GM19023 (cell line): ENCODE data around the gene BHLHE40.

ENCODE experiments used
- ATAC-seq: cut with Tn5 transposase; IDR thresholded peaks from one replicate; pipeline ENCODE4 v1.9.1; 2021; ENCODE audit warnings: mild to moderate bottlenecking, moderate library complexity; ENCODE audit not compliant: unreplicated experiment

BHLHE40 gene

GRCh38 chr3:4982773-4983738 lies 3.8 kb downstream of the BHLHE40 start:
- no peak for ATAC-seq

- ATAC-seq, result peak; percentile 43
Observed at GRCh38 chr3:4983739-4984510, 4.7 kb downstream of the BHLHE40 start.

DNA sequence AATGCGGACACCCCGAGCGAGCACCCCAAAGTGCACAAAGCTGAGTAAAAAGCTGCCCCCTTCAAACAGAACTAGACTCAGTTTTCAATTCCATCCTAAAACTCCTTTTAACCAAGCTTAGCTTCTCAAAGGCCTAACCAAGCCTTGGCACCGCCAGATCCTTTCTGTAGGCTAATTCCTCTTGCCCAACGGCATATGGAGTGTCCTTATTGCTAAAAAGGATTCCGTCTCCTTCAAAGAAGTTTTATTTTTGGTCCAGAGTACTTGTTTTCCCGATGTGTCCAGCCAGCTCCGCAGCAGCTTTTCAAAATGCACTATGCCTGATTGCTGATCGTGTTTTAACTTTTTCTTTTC lies 5.3 kb downstream of the BHLHE40 start:
- no peak for ATAC-seq

DNA sequence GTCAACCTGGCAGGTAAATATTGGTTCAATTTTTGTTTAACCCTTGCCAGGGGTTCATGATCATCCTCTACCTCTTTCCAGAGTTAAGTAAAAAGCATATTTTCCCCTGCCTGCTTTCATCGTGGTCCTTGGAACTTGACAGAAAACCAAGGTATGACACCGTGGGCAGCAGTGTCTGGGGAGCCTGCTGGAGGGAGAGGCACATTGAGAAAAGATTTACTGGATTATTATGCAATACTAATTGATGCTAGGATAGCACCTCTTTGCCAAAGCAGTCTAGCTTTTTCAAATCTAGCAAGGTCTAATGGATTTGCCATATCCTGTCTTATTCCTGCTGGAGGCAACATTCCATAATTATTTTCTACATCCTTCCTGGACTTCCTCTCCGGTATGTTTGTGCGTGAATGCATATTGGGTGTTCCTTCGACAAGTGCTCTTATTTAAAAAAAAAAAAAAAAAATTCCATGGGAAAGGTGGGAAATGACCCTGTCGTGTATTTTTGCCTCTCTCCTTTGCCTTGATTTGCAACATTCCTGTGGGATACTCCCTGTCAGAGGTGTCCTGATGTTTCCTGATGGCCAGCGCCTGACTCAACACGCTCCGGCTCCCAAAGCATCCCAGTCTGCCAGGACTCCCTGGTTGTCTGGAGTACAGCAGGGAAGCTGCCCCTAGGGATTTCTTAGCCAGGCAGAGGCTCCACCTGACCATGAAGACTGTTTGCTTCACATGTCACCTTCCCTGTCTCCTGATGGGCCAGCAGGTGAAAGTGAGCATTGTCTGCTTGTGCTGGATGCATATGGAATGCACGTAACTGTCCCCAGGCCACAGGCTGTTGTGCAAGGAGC lies 6.3 kb downstream of the BHLHE40 start:
- ATAC-seq, result no peak

DNA sequence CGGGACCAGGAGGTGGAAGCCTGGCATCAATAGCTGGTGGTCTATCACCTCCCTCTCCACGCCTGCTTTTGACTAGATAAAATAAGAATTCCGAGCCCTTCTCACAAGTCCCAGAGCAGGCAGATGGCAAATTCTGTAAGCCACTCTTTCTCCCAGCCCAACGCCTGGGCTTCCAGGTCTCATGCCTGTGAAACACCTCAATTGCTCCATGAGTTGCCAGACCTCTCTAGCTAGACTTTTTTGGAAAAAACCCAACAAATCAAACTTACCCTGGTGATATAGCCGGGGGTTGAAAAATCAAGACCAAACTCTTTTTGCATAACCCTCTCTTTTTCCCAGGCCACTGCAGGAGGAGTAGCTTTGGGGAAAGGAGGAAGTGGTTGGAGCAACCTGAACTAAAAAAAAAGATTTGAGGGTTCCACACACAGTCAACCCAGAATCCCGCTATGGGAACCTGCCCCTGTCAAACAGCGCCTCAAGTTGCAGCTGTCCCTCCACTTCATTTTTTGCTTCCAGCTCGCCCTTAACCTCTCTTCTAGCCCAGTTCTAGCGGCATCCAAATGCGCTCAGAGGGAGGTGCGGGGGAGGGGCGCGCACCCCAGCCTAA lies 7.0 kb downstream of the BHLHE40 start:
- ATAC-seq, result peak; percentile 34

GRCh38 chr3:4986782-4987537 lies 7.7 kb downstream of the BHLHE40 start:
- peak; percentile 66 for ATAC-seq

DNA sequence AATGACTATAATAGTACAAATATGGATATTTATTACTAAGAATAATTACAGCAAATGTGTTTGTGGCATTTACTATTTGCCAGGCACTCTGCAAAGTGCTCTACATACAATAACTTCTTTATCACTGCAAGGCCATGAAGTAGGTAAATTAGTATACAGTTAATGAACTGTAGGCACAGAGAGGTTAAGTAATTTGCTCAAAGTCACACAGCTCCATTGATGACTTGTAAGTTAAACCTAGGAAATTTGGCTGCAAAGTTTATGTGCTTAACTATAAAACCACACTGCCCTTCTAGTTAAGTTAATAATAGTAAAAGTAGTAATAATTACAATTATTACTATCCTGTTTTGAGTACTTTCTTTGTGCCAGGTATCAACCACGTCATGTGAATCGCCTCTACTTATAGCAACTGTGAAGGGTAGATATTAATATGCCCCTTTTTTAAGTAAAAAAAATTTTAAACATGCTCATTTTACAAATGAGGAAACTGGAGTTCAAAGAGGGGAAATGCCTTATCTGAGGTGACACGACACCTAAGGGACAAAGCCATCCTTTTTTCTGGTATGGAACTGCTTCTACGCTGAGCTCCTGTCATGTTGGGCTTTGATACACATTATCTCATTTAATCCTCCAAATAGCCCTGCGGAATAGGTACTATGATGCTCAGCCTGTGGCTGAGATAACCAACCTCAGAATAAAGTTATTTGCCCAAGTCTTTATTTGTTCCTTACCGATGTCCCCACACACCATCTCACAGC lies 8.5 kb downstream of the BHLHE40 start:
- no peak for ATAC-seq

DNA sequence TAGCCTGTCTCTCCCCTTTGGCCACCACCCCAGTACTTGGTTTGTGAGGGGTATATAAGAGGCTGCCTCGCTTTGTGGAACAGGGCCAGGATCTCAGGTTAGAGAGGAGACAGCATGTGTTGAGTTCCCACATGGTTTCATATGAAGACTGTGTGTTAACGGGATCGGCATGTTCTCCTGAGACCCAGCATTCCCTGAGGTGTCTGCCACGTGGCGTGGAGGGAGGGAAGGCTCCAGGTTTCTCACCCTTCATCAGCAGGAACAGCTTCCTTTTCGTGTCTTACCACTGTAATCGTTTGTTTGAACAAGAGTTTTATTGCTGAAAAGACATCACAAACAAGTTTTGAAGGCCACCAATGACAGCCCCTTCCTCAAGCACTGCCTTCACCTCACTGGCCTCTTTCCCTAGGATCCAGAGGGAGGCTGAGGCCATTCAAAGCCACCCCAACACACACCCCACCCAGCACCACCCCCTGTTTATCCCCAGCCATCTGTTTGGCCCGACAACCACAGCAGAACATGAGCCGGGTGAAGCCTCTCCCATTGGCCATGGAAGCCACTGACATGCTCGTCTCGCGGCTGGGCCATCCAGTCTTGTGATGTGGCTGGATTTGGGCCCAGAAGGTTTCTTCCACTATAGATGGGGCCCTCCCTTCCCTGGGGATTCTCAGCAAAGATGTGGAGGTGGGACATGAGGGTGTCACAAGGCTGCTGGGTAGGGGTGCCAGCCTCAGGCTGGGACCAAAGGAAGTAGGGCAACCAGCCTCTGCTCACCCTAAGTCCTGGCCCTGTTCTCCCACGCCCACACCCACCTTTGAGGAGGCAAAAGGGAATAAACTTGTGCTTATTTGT lies 10.0 kb downstream of the BHLHE40 start:
- ATAC-seq, result no peak

DNA sequence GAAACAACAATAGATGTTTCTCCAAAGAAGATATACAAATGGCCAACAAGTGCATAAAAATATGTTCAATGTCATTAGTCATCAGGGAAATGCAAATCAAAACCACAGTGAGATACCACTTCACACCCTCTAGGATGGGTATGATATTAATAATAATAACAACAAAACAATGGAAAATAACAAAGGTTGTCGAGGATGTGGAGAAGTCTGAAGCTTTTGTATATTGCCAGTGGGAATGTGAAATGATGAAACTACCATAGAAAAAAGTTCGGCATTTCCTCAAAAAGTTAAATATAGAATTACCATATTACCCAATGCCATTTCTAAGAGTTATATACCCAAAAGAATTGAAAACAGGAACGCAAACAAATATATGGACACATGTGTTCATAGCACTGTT lies 10.8 kb downstream of the BHLHE40 start:
- ATAC-seq, result no peak

DNA sequence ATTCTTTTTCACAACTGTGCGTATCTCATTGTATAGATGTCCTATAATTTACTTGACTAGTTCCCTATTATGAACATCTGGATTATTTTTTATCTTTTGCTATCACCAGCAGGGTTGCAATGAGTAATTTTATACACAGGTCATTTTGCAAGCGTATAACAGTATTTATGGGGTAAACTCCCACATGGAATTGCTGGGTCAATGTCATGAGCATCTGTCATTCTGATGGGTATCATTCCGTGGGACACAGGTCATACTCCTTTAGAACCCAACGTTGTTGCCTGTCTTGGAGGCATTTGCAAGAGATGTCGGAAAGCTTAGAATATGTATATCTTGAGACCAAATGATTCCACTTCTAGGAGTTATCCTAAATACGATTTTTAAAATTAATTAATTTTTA lies 12.9 kb downstream of the BHLHE40 start:
- no peak for ATAC-seq

- no peak for ATAC-seq
Observed at GRCh38 chr3:4993276-4994143, 14.3 kb downstream of the BHLHE40 start.

- ATAC-seq, result no peak
Observed at GRCh38 chr3:4994144-4994730, 15.0 kb downstream of the BHLHE40 start.

GRCh38 chr3:4994823-4995499 lies 15.7 kb downstream of the BHLHE40 start:
- peak; percentile 70 for ATAC-seq

GRCh38 chr3:4995500-4996053 lies 16.3 kb downstream of the BHLHE40 start:
- ATAC-seq, result no peak

- no peak for ATAC-seq
Observed at GRCh38 chr3:4996223-4996765, 17.1 kb downstream of the BHLHE40 start.

DNA sequence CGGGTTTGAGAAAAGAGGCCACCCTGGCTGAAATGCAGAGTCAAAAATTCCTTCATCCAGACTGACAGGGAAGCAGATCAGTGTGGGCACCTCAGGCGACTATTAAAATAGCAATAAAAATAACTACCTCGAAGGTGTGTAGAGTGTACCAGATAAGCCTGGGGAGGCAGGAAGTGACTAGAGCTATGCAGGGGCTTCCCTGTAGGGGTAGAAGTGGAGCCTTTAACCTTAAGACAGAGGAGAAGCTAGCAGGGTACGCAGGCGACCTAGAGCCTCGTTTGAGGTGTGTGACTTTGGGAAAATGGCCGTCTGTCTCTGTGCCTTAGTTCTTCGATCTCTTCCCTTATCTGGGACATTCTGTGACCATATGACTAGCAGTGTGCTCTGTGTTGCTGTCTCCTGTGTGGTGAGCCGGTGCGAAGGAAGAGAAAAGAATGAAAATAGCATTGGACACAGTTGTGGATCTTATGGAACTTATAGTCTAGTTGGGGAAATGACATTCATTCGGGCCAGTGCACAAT lies 17.6 kb downstream of the BHLHE40 start:
- ATAC-seq, result no peak
